ENCODE results near the gene SLC26A1.

- no peak for TF ChIP-seq POLR2A (IDR thresholded peaks at IDR 0.05)
- TF ChIP-seq CTCF (IDR thresholded peaks at IDR 0.05) = no peak
Observed at GRCh38 chr4:951186-951585, 42.0 kb downstream of the SLC26A1 start.
